ENCODE data around the gene ZRANB2. TPM values are rescaled to one million over a fixed set of nuclear protein-coding genes. Genes with fewer than 3 reads are reported as not detected.

ZRANB2 gene, protein sequence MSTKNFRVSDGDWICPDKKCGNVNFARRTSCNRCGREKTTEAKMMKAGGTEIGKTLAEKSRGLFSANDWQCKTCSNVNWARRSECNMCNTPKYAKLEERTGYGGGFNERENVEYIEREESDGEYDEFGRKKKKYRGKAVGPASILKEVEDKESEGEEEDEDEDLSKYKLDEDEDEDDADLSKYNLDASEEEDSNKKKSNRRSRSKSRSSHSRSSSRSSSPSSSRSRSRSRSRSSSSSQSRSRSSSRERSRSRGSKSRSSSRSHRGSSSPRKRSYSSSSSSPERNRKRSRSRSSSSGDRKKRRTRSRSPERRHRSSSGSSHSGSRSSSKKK
- 100 to 1,000 TPM in 1 of 4 donors, 10 to 100 TPM in 3; 30.3 to 115 (median 57.8) TPM for total RNA-seq

DNA sequence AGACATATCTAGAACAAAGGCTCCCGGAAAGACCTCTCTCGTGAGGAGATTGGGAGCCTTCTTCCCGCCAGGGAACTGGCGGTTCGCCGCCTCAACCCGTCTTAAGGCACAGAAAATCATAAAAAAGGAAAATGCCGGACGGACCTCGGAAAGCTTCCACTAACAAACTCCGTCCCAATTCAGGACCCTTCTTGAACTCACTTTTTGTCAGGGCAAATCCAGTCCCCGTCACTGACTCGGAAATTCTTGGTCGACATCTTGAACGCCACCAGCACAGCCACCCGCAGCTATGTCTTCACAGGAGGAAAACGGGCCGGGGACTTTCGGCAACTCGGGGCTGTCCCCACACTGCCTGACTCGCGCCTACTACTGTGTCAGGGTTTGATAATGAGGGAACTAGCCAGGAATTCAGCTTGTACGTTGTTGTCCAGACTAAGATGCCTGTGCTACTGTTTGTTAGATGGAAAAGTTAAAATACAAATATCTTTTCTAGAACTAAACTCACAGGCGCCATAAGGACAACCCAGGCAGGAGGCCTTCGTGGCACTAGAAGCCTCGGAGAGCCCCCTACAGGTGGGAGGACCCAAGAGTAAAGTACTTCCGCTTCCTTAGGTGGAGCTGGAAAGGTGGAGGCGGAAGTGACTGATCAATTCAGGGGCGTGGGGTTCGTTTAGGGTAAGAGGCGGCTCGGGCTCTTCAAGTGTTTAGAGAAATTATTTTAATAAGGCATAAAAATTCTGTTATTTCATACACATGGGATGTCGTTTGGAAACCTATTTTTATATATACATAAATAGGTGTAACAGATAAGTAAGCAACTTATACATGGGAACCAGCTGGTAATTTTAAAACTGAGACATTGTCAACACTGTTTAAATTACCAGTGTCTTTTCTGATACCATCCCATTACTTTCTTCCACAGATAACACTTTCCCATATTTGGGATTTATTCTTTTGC lies at the start of gene ZRANB2:
TSS of gene ZRANB2 (minus strand) at position 297 of the 958 bp plus-strand sequence. CDS start at position 257, 40 bp downstream.
- H3K27ac ChIP-seq: peak within 1 kb of the TSS; percentile 80 to 88 (median 86)
- TF ChIP-seq POLR2A (IDR thresholded peaks at IDR 0.05) (peak; percentile 29 to 33), EP300 (IDR thresholded peaks at IDR 0.05) (no peak), CTCF (IDR thresholded peaks at IDR 0.05) (peak; percentile 33 to 72 (median 61)), POLR2AphosphoS5 (IDR thresholded peaks at IDR 0.05) (peak; percentile 50)
- no peaks in the 10 kb centered on the region for H3K27me3 ChIP-seq
- H3K36me3 ChIP-seq: peaks cover 0 to 24% of the 10 kb centered on the region in 2 donors
- WGBS, 2 donors (ENCODE audit: low coverage in 1 of 2): 0% methylated on average over 21 to 23 of the region's 33 CpGs
- peak within 1 kb of the TSS; percentile 70 to 96 for H3K4me3 ChIP-seq
- no peaks in the 10 kb centered on the region for H3K9me3 ChIP-seq
- peak; percentile 97 for ATAC-seq
- peaks cover 6 to 38% (median 14%) of the 10 kb centered on the region in 3 donors for H3K4me1 ChIP-seq

GRCh38 chr1:71128060-71128459 lies 47.2 kb upstream of the ZRANB2 start:
- Histone ChIP-seq H3K4me1 (no peaks in the 10 kb centered on the region), H3K9me3 (peaks cover 0 to 75% (median 0%) of the 10 kb centered on the region in 3 donors), H3K27me3 (no peaks in the 10 kb centered on the region), H3K36me3 (no peaks in the 10 kb centered on the region), H3K27ac (no peak overlapping the region), H3K4me3 (no peak overlapping the region)
- TF ChIP-seq CTCF (IDR thresholded peaks at IDR 0.05): no peak
- no peak for TF ChIP-seq POLR2A (IDR thresholded peaks at IDR 0.05)
- WGBS, 2 donors (ENCODE audit: low coverage in 1 of 2): 76 to 79% methylated on average over 2 of the region's 2 CpGs
- no peak for ATAC-seq

- Histone ChIP-seq H3K36me3 (no peaks in the 10 kb centered on the region), H3K9me3 (peaks cover 0 to 21% (median 0%) of the 10 kb centered on the region in 3 donors), H3K27ac (no peak overlapping the region), H3K27me3 (no peaks in the 10 kb centered on the region), H3K4me1 (no peaks in the 10 kb centered on the region), H3K4me3 (no peak overlapping the region)
- WGBS, 2 donors (ENCODE audit: low coverage in 1 of 2): 70 to 88% methylated on average over 2 of the region's 2 CpGs
- TF ChIP-seq CTCF (IDR thresholded peaks at IDR 0.05): no peak
- TF ChIP-seq POLR2A (IDR thresholded peaks at IDR 0.05): no peak
- no peak for TF ChIP-seq POLR2AphosphoS5 (IDR thresholded peaks at IDR 0.05)
- no peak for TF ChIP-seq EP300 (IDR thresholded peaks at IDR 0.05)
- no peak for ATAC-seq
These were observed 37.3 kb upstream of the ZRANB2 start for GRCh38 chr1:71118086-71118485.

DNA sequence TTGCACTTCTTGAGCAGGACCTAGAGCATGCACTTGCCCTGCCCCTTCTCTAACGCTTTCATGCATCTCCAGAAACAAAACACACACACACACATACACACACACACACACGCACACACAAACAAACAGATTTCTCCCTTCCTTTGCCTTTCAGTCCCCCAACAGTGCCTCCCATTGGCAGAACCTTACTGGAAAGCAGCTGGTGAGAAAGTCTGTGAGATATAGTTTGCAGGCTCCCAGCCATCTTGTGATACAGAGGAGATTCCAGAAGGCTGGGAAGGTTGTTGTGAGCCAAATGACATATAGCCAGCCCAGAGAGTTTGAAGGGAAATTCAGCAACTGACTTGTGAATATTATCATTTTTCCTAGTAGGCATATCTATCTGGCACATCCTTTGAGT lies 35.9 kb upstream of the ZRANB2 start:
- TF ChIP-seq EP300 (IDR thresholded peaks at IDR 0.05) (no peak), POLR2AphosphoS5 (IDR thresholded peaks at IDR 0.05) (no peak), POLR2A (IDR thresholded peaks at IDR 0.05) (no peak), CTCF (IDR thresholded peaks at IDR 0.05) (no peak)
- Histone ChIP-seq H3K9me3 (peaks cover 0 to 9% (median 0%) of the 10 kb centered on the region in 3 donors), H3K4me3 (no peak overlapping the region), H3K36me3 (no peaks in the 10 kb centered on the region), H3K4me1 (no peaks in the 10 kb centered on the region), H3K27me3 (no peaks in the 10 kb centered on the region), H3K27ac (no peak overlapping the region)
- WGBS, 2 donors (ENCODE audit: low coverage in 1 of 2): 58 to 63% methylated on average over 2 of the region's 2 CpGs
- ATAC-seq: no peak
